Transverse colon (tissue), 3 donors: ENCODE measurements around the gene SH2D7.

Experiments
- CTCF ChIP-seq, 5 experiments: fragments of 200-600 bp in 3 of 5; fragments of 450-650 bp in 2 of 5; sonication (generic) in 3 of 5; IDR thresholded peaks; 1 replicate in 2 of 5; 2 replicates in 3 of 5; pipeline ENCODE4 v1.5.1; 2016 to 2017; ENCODE audit warnings: antibody characterized with exemption in 5 of 5, inconsistent platforms in 3 of 5, mild to moderate bottlenecking in 2 of 5, moderate library complexity in 1 of 5
- EP300 ChIP-seq: sonication (generic); formaldehyde crosslinking; IDR thresholded peaks from one replicate; pipeline ENCODE4 v1.6.1; 2017; ENCODE audit warnings: antibody characterized with exemption, low read depth

- TF ChIP-seq EP300: no peak
- TF ChIP-seq CTCF (IDR thresholded peaks at IDR 0.05): no peak
These were observed 15.1 kb downstream of the SH2D7 start for GRCh38 chr15:78107471-78107870.
